CD4-positive, alpha-beta T cell treated with Interleukin-6 at 100 ng/mL for 8 hours (primary cell): ENCODE data around the gene MSMP.

ENCODE experiments used
- DNase-seq: peaks from one replicate; pipeline ENCODE4 v3.0.0-alpha.2; 2020; ENCODE audit warnings: mixed read lengths, low spot score

The MSMP gene

DNA sequence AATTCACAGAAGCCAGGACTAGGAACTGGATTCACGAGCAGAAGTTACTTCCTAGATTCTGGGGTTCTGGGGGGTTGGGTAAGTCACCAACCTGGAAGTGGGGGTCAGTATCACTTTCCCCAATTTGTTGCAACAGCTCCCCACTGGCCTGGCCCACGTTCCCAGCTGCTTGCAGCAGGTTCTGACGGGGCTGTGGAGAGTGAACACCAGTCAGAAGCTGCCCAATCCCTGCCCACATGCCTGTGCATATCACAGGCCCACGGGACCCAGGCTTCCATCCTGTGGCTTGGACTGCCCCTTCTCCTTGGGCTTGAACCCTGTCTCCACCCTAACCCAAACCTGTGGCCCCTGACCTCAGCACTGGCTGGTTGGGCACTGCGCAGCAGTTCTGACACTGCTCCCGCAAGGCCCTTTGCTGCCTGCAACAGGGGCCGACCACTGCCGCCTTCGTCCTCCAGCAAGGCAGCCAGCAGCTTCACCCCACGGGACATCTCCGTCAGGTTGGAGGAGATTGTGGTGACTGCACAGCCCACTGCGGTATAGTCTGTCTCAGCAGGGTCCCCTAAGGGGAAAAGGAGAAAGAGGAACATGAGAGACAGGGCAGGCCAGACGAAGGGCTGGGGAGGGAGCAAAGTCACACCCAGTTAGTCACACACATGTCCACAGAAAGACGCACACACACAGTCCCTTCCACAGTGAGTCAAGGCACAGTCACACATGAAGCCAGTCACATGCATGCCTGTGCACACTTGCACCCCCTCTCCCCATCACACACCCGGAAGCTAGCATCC, 35.2 kb downstream of the MSMP start:
- no peak for DNase-seq

DNA sequence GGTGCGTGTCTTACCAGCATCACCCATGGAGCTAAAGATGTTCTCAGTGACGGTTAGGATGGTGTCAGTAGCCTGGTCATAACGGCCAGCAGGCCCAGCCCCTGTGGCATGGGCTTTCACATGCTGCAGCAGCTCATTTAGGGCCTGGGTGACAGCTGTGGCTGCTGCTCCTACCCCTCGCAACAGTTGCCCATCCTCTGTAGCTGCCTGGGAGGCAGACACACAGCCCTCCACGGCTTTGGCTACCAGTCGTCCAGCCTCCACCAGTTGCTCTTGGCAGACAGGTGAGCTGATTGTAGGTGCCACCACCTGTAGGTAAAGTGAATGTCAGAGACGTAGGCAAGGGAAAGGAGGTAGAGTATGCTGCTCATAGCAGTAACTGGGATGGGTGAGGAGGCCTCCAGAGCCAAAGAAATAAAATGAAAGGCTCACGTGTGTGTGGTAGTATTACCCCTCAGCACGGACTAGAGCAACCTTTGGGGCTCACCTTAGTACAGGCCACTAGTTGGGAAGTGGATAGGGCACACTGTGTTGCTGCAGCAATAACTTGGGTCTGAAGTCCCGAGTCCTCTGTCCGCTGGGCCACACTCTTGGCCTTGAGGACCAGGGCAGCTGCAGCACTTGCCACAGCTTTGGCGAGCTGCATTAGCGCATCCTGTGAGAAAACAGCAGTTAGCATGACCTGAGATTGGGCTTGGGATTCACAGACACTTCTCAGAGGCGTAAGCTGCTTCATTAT, 36.8 kb downstream of the MSMP start:
- DNase-seq = no peak

DNA sequence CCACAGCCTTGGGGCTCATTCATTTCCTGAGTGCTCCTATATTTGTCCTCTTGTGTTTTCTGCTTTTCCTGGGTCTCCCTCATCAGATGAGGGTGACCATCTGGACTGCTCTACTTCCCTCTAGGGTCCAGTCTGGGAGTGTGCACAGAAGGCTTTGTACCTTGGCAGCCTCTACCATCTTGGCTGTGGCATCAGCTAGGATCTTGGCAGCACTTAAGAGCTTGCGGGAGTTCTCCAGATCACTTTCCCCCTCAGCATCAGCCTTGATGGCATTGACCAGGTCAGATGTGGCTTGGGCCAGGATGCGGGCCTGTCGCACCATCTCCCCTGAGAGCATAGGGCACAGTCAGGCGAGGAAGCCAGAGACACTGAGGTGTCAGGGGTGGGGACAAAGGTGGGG, 37.8 kb downstream of the MSMP start:
- no peak for DNase-seq

DNA sequence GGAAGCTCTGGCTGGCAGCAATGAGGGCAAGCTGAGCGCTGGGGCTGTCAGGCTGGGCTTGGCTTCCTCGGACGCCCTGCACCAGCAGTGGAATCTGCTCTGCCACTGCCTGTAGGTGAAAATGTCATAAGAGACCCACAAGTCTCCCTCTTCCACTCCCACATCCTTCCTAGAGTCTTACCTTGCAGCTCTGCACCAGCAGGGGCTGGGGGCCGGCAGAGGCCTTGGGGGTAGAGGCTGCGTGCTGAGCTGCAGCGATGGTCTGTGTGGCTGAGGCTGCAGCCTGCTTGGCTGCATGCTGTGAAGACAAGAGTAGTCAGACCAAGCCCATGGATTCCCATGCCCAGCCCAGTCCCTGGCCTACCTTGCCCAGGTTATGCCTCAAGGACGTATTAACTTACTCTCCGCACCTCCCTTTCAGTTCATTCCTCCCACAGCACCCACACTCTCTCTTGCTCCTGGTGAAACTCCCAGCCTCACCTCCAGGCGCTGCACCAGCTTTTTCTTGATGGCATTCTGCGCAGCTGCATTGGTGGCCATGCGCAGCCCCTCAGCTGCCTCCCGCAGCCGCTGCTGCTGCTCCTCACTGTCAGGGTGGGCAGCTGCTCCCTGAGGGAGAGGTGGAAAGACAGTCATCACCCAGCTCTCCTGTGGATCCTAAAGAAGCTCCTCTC, 39.4 kb downstream of the MSMP start:
- DNase-seq = no peak

DNA sequence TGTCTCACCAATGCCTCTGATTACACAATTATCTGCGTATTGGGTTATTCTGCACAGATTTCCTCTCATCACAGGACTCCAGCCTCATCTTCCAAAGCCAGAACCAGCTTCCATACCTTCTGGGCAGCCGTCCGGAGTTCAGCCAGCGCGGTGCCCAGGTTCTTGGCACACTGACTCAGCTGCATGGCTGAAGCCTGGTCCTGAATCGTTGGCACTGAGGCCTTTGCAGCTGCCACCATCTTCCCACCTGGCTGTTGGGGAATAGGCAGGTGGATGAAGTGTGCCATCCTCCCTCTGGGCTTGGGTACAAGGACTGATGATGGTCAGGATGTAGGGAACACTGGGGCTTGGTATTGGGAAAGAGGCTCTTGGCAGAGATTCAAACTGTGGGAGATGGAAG, 40.0 kb downstream of the MSMP start:
- DNase-seq = no peak

DNA sequence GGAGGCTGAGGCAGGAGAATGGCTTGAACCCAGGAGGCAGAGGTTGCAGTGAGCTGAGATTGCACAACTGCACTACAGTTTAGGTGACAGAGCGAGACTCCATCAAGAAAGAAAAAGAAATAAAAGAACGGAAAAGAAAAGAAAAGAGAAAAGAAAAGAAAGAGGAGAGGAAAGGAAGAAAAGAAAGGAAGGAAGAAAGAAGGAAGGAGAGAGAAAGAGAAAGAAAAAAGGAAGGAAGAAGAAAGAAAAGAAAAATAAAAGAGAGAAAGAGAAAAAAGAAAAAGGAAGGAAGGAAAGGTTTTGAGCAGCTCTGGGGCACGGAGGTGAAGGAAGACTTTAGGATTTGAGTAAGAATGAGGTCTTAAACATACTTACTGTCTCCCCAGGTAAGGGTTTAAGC, 40.5 kb downstream of the MSMP start:
- DNase-seq = no peak

DNA sequence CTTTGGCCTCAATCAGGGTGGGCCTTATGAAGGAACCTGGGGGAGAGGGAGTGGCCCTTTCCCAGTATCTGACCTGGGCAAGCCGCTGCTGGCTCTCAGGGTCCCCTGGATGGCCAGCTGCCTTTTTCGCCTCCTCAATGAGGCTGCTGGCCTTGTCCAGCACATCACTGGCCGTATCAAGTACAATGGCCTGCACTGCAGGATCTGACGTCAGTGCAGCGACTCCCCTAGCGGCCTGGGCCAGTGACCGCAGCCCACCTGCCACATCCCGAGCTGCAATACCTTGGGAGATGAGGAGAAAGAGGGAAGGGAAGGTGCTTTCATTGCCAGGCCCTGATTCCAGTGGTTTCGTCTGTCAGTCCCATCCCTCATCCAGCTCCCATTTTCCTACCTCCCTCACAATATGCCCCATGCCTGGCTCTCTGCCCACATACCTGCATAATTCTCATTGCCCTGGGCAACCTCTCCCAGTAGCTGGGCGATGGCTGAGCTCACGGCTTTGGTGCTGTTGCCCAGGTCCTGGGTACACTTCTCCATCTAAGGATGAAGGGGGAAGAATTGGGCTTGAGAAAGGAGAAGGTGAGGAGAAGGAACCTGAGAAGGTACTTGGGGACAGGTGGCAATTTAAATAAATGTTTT, 41.2 kb downstream of the MSMP start:
- DNase-seq = no peak

DNA sequence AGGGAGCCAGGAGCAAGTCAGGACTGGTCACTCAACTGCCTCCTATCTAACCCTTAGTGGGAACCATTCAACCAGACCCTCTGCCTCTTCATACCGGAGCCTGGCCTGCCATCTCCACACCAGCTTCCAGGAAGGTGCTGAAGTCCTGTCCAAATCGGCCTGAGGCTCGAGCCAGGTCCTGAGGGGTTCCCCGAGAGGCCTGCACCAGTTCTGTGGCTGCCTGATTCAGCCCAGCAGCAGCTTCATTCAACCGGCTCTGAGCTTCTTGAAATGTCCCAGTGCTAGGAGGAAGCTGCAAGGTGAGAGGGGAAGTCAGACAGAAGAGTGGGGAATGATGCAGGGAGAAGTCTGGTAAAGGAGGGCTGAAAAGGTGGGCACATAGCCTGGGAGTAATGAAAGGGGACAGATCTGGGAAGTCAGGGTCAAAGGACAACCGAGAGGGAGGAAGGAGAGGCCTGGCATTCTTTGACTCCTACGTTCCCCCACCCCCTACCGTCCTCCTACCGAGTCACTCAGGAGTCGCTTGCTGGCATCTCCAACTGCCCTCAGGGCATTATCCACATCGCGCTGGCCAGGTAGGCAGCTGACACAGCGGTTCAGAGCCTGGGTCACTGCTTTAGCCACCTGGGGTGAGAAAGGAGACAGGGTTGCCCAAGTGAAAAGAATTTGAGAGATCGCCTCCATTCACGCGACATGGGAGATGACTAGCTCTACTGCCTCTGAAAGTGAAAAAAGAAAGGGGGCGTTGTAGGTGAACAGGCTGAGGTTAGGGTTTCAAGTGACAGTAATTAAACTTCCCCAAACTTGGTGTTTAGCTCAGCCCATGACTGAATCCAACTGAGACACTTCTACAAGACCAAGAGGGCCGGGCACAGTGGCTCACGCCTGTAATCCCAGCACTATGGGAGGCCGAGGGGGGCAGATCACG, 42.3 kb downstream of the MSMP start:
- no peak for DNase-seq

DNA sequence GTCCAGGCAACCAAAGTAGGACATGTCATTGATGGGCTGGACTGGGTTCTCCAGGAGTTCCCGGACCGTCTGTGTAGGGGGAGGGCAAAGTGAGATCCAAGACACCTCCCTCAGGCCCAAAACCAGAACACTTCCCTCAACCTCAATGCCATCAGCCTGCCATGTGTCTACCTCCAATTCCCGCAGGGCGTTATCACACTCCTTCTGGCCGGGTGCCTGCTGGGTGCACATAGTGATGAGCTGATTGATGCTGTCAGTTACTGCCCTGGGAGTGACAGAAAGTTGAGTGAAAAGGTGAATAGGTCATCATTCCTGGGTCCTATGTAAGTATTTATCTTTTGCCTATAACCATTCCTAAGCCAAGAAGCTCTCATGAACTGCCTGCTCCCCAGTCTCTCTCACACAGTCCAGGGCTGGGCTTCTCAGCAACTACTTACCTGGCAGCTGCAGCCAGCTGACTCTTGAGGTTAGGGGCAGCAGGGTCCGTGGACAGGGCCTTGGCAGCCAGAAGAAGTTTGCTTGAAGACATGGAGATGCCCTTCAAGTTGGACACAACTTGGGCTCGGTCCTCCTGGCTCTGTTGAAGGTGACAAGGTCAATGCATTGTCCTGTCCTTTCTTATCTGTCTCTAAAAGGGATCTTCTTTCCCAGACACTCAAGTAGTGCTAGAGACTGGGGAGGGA, 43.1 kb downstream of the MSMP start:
- no peak for DNase-seq

DNA sequence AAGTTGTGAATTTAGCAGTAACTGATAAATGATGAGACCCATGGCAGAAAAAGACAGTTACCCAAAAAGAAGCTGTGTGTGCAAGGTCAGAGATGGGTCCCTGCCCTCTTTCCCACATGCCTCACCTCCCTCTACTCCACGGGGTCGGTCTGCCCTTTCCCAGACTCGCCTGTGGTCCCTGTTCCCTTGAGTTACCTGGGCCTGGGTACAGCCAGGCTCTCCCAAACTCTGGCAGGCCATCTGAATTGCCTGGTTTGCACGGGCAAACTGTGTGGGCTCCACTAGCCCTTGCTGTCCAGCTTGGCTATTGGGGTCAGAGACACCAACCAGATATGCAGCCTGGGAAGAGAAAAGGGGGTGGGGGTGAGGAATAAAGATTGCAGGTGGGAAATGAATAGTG, 45.9 kb downstream of the MSMP start:
- no peak for DNase-seq

DNA sequence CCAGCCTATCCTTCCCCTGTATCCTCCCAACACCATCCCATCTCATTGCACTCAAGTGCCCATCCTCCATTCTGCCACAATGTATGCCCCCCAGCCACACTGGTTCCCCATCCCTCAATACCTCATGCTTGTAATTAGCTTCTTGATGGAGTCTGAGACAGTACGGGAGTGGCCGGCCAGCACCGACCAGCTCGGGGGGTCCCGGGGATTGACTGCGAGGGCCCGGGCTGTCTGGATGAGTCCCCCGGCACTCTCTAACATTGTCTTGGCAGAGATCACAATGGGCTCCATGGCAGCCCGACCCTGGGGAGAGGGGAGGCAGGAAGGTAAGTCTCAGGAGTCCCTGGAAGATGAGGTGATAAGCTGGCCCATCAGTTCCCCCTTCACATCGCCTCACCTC, 47.1 kb downstream of the MSMP start:
- DNase-seq = no peak

DNA sequence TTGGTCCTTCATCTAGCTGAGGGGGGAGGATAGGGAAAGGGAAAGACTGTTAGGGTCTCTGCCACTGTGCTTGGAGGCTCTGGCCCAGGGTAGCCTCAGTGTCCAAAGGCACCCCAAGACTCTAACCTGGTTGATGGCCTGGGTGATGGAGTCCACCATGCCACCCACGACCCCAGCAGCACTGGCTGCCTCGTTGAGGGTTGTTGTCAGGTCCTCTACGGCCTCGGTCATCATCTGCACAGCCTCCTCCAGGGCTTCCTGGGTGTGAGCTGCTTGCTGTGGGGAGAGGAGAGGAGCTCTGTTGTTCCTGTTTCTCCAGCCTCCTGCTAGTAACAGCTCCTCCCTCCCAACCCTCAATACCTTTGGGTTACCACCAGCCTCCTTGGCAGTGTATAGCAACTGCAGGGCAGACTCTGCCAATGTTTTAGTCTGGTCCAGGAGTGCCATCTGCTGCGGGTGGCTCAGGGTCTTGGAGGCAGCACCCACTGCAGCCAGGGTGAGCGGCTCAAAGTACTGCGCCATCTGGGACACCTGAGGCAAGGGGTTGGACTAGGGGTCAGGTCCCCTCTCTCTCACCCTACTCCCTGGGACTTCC, 48.1 kb downstream of the MSMP start:
- no peak for DNase-seq

DNA sequence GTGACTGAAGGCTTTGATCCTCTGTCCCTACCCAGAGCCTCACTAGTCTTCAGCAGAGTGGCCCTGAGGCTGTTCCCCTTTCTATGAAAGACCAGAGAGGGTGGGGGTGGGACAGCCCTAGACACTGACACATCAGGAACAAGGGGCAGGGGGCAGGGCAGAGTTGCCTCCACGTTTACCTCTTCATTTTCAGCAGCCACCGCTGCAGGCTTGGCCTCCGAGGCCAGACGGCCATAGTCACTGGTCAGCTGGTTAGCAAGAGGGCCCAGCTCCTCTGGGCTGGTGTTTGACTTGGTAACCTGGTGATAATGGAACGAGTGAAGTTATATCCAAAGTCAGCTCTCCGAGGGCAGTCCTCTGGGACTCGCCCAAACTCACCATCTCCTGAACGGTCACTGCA, 48.7 kb downstream of the MSMP start:
- no peak for DNase-seq

DNA sequence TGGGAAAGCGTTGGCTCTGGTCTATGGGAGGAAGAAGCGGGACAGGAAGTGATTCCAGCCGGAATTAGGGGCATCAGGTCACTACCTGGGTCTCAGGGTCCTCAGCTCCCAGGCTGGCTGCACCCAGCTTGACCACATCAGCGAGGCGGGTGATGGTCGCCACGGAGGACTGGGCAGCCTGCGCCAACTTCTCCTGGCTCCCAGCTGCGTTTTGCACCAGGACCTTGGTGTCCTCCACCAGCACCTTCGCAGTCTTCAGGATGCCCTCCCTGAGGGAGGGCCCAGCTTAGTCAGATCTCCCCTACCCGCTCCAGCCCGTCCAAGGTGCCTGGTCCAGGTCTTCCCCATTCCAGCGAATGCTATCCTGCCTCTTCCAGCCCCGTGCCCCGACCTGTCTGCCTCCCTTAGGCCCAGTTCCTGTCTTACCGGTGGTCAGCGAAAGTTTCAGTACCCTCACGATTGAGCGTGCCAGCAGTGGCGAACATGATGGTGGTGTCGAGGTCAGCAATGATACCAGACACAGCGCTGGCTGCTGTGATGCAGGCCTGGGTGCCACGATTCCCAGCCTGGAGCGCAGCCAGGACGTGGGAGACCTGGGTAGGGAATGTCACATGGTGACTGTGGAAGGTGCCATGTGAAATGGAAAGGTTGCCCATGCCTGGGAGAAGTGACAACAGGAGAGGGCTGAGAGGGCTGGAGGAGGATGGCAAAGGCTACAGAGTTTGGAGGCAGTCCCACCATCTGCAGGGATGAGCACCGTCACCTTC, 50.0 kb downstream of the MSMP start:
- no peak for DNase-seq
